Measurements from ENCODE around the gene TRIM2.

DNA sequence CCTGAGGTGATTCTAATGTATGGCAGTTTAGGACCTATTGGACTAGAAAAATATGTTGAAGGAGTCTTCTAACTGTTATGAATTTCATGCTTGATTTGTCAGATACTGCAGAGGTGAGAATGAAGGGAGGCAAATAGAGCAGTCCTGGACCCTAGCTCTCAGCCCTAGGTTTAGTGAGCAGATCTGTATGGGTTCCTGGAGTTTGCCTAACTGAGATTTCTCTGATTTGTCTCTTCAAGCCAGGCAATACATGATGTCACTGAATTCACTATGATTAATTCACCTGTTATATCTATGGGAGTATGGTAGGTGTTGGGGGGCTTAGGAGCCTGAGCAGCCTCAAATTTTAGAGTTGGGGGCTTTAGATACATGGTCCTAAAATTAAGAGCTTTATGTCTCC, 142.9 kb downstream of the TRIM2 start:
- TF ChIP-seq EZH2phosphoT487 (IDR thresholded peaks at IDR 0.05; ENCODE audit: borderline replicate concordance, low read depth, low read length): no peak
- TF ChIP-seq, protein P1, sequence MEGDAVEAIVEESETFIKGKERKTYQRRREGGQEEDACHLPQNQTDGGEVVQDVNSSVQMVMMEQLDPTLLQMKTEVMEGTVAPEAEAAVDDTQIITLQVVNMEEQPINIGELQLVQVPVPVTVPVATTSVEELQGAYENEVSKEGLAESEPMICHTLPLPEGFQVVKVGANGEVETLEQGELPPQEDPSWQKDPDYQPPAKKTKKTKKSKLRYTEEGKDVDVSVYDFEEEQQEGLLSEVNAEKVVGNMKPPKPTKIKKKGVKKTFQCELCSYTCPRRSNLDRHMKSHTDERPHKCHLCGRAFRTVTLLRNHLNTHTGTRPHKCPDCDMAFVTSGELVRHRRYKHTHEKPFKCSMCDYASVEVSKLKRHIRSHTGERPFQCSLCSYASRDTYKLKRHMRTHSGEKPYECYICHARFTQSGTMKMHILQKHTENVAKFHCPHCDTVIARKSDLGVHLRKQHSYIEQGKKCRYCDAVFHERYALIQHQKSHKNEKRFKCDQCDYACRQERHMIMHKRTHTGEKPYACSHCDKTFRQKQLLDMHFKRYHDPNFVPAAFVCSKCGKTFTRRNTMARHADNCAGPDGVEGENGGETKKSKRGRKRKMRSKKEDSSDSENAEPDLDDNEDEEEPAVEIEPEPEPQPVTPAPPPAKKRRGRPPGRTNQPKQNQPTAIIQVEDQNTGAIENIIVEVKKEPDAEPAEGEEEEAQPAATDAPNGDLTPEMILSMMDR (conservative IDR thresholded peaks at IDR 0.05; ENCODE audit: low read length): no peak
